Muscle of leg (tissue), 11 donors: Measurements from ENCODE around the gene SPTBN4. TPM values are rescaled to one million over a fixed set of nuclear protein-coding genes. Genes with fewer than 3 reads are reported as not detected.

Experiments used
- DNase-seq: peaks from one replicate; pipeline ENCODE4 v3.0.0; 2013
- H3K27ac ChIP-seq: one replicate; pipeline ENCODE4 v1.5.1; 2013; ENCODE audit warnings: mild to moderate bottlenecking, low read length, control low read depth
- H3K27me3 ChIP-seq: one replicate; pipeline ENCODE4 v1.6.1; 2013; ENCODE audit warnings: low read length; ENCODE audit not compliant: control insufficient read depth, insufficient read depth
- H3K36me3 ChIP-seq: one replicate; pipeline ENCODE4 v1.6.1; 2013; ENCODE audit warnings: low read length; ENCODE audit not compliant: control insufficient read depth, insufficient read depth
- H3K4me1 ChIP-seq: one replicate; pipeline ENCODE4 v1.6.1; 2013; ENCODE audit warnings: low read length; ENCODE audit not compliant: control insufficient read depth, insufficient read depth
- H3K4me3 ChIP-seq: one replicate; pipeline ENCODE4 v1.5.1; 2013; ENCODE audit warnings: low read length, control low read depth
- H3K9me3 ChIP-seq: replicated peaks from 2 replicates; pipeline ENCODE4 v1.6.1; 2013; ENCODE audit warnings: low read depth, low read length; ENCODE audit not compliant: control insufficient read depth
- WGBS: methylation state at CpG from one replicate; pipeline ENCODE4 v1.1.5; 2013; ENCODE audit warnings: missing lambda C conversion rate; ENCODE audit not compliant: insufficient coverage; 5-methylcytosine and 5-hydroxymethylcytosine counted together
- polyA plus RNA-seq, 8 donors: library from polyadenylated mRNA; unstranded; fragments of 120-200 nt; gene quantifications; one replicate each; pipeline versions ENCODE4 v1.2.1 to v1.2.3, GENCODE V29; 2013; ENCODE audit warnings: inconsistent platforms in 1 of 8, low replicate concordance in 1 of 8; ENCODE audit not compliant: insufficient read length in 8 of 8, insufficient read depth in 1 of 8
- total RNA-seq: library from RNA; stranded (reverse); fragments of 120-200 nt; gene quantifications from one replicate; pipeline ENCODE4 v1.2.4, GENCODE V29; 2013

The SPTBN4 gene
- total and polyA plus RNA-seq, 9 donors, result 0.23 to 0.73 (median 0.43) TPM

DNA sequence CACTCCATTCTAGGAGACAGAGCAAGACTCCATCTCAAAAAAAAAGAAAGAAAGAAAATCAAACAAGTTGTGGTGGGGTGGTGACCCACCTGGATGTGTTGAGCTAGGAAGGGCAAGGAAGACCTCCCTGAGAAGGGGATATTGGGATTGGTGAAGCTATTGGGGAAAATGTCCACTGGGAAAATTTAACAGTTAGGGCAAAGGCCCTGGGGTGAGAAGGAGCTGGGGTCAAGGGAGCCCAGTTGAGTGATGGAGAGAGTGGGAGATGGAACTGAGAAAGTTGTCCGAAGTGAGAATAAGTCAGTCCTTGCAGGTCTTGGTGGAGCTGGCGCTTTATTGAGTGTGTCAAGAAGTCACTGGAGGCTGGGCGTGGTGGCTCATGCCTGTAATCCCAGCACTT, 28.5 kb upstream of the SPTBN4 start:
- H3K27me3 ChIP-seq, result no peaks in the 10 kb centered on the region
- peaks cover 28% of the 10 kb centered on the region for H3K36me3 ChIP-seq
- H3K9me3 ChIP-seq, result no peaks in the 10 kb centered on the region
- DNase-seq, result no peak
- no peak overlapping the region for H3K4me3 ChIP-seq
- peaks cover 30% of the 10 kb centered on the region for H3K4me1 ChIP-seq
- no peak overlapping the region for H3K27ac ChIP-seq
- 86% methylated on average over 3 of the region's 3 CpGs for WGBS

DNA sequence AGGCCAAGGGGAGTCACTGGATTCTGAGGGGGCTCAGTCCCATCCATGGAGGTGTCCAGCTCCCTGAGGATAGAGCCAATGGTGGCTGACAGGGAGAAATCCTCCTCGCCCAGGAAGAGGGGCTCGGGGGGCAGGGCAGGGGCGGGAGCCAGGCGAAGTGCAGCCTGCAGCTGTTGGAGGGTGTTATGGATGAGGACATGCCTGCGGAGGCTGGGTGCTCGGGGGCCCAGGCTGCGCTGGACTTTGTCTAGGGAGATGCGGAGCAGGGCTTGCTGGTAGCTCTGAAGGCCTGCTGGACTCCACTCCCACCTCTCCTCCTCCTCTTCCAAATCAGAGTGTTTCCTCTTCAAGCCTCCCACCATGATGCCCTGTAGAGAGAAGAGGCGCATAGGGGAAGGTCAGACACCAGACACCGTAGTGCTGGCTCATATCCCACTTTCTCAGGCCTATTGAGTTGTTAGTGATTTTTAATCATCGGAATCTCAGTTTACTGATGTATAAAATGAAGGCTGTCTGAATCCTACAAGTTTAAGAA, 25.0 kb upstream of the SPTBN4 start:
- no peak overlapping the region for H3K4me3 ChIP-seq
- WGBS, result 79% methylated on average over 3 of the region's 11 CpGs
- H3K27ac ChIP-seq, result peak overlapping the region; percentile 99
- H3K27me3 ChIP-seq, result no peaks in the 10 kb centered on the region
- H3K4me1 ChIP-seq, result peaks cover 27% of the 10 kb centered on the region
- H3K9me3 ChIP-seq, result no peaks in the 10 kb centered on the region
- DNase-seq, result no peak
- H3K36me3 ChIP-seq, result peaks cover 28% of the 10 kb centered on the region

DNA sequence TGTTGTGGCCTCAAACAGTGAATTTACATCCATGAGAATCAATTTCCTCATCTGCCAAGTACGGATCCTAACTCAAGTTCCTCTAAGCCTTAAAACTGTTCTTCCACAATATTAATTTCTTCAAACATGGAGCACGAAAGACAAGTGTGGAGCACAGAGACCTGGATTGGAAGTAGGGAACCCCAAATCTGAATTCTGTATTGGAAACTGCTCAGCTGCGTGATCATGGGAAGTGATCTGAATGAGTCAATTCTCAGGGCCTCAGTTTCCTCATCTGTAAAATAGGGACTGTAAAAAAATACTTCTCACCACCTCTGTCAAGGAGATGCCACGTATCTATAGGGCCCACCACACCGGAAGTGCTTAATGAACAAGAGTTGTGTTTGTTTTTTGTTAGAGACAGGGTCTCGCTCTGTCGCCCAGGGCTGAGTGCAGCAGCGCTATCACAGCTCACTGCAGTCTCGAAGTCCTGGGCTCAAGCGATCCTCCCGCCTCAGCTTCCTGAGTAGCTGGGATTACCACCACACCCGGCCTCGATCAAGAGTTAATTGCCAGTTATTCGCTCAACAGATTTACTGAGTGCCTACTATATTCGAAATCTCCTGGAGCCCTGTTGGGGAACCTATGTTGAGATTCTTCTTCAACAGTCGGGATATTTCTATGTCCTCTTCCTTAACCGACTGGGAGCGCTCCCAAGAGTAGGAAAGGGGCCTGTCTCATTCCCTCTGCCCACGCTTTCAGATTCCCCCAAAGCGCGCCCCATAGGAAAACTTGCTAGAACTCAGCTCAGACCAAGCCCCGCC, 24.3 kb upstream of the SPTBN4 start:
- H3K4me1 ChIP-seq, result peaks cover 27% of the 10 kb centered on the region
- no peaks in the 10 kb centered on the region for H3K9me3 ChIP-seq
- peaks cover 29% of the 10 kb centered on the region for H3K36me3 ChIP-seq
- DNase-seq, result no peak
- H3K4me3 ChIP-seq, result peak overlapping the region; percentile 100
- no peaks in the 10 kb centered on the region for H3K27me3 ChIP-seq
- H3K27ac ChIP-seq, result peak overlapping the region; percentile 99
- WGBS, result 6% methylated on average over 15 of the region's 22 CpGs

DNA sequence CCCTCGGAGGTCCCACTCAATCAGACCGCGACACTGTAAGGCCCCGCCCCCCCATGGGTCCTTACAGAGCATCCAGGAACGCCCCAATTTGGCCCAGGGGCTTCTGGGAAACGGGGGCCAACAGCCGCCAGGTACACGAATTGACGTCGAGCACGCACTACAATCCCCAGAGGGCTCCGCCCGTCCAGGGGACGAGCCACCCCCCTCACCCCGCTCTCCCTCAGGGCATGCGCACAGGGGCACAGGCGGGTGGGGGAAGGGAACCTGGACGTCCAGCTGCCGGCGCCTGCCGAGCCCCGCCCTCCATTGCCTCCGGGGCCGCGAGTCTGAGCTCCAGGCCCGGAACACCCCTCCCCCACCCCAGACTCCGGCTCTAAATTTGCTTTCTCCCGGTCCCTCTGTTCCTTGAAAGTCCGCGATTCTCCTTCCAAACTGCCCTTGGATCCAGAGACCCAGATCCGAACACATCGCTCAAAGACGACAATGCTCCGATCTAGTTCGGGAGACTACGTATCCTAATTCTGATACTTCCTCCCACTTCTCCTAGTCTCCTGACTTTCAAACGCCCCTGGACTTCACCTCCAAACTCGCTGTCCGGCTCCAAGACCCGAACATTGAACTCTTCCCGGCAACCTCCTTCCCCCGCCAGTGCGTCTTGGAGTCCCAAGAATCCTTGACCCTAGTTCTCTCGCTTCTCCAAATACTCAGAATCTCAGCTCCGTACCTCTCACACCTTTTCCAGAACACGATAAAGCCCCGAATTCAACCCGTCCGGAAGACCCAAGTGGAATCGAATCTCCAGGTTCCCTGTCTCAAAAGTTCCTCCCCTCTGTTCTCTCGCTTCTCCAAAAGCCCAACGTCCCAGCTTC, 23.4 kb upstream of the SPTBN4 start:
- H3K27me3 ChIP-seq, result no peaks in the 10 kb centered on the region
- H3K4me1 ChIP-seq, result peaks cover 27% of the 10 kb centered on the region
- H3K36me3 ChIP-seq, result peaks cover 37% of the 10 kb centered on the region
- no peaks in the 10 kb centered on the region for H3K9me3 ChIP-seq
- H3K27ac ChIP-seq, result peak overlapping the region; percentile 99
- WGBS, result 0% methylated on average over 52 of the region's 52 CpGs
- peak; percentile 100 for DNase-seq
- H3K4me3 ChIP-seq, result peak overlapping the region; percentile 100

DNA sequence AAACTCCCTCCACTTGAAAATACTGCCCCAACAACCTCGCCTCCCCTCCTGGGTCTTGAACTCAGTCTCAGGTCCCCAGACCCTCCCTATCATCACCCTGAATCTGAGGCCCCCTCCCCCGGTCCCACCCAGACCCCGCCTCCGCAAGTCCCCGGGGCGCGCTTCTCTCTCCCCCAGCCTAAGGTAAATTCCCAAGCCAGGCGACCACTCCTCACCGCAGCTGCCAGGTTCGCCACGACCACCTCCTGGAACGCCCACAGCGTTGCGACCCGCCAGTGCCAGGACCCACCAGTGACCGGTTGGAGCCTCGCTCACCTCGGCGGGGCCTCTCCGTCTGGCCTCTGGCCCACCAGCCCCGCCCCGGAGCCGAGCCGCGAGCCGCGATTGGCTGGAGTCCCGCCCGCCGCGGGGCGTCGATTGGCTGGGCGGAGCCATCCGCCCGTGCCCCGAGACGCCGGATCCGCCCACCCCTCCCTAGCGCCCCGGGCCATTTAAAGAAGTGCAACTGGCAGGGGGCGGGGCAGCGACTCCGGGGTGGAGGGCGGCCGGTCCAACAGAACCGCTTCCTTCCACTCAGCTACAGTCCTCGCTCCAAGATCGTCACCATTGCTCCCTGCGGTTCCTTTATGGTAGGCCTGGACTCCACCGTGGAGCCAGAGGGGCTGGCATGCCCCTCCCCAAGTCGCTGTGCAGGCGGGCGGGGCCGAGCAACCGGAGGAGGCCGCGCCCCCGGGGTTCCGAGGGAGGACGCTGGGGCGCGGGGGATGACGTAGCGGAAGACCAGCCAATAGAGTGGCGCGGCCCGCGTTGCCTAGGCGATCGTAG, 22.6 kb upstream of the SPTBN4 start, which contains the start of gene SERTAD3:
TSS of gene SERTAD3 (minus strand) at position 336 of the 825 bp plus-strand sequence. CDS start 2,255 bp downstream, outside the sequence.
- DNase-seq, result peak; percentile 99
- Histone ChIP-seq H3K9me3 (no peaks in the 10 kb centered on the region), H3K36me3 (peaks cover 42% of the 10 kb centered on the region), H3K27ac (peak within 1 kb of the TSS; percentile 99), H3K4me1 (peaks cover 27% of the 10 kb centered on the region), H3K4me3 (peak within 1 kb of the TSS; percentile 100), H3K27me3 (no peaks in the 10 kb centered on the region)
- WGBS, result under 1% methylated on average over 71 of the region's 72 CpGs

DNA sequence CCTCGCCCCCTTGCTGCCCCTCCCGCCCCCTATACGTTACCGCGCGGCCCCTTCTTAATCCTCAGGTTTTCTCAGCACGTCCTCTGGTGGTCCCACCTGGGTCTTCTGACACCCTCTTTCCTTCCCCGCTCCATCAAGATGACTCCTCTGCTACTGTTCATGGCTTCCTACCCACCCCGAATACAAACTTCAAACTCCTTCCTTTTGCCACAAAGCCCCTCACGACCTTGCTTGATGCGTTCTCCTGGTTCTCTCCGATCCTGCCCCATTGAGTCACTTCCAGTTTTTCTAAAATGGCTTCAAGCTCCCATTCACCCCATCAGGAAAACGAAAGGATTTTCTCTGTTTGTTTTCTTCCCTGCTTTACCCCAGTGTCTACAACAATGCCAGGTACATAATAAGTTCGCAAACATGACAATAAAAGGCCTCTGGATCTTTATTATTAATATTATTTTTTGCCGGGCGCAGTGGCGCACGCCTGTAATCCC, 21.9 kb upstream of the SPTBN4 start:
- H3K27ac ChIP-seq, result peak overlapping the region; percentile 99
- peaks cover 27% of the 10 kb centered on the region for H3K4me1 ChIP-seq
- no peaks in the 10 kb centered on the region for H3K27me3 ChIP-seq
- DNase-seq, result no peak
- peaks cover 38% of the 10 kb centered on the region for H3K36me3 ChIP-seq
- under 1% methylated on average over 12 of the region's 18 CpGs for WGBS
- H3K9me3 ChIP-seq, result no peaks in the 10 kb centered on the region
- peak overlapping the region; percentile 100 for H3K4me3 ChIP-seq

DNA sequence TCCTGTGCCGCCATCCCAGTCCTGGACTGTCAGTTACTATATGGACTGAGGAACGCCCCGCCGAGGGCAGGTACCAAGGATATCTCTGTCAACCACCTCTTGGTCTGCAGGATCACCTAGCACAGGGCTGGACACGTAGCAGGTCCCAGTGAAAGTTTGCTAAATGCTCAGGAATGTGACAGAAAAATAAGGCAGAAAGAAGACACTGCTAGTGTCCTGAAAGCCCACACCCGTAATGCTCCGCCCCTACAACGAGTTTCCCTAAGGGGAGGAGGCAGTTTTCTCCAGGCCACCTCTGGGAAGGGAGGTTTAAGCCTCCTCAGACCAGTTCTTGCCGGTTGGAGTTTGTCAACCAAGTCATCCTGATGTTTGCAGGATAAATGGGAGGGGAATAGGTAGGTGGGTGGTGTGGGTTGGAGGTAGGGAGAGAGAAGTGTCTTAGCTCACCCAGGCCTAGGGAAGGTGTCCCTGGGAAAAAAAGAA, 21.0 kb upstream of the SPTBN4 start:
- Histone ChIP-seq H3K9me3 (no peaks in the 10 kb centered on the region), H3K27me3 (no peaks in the 10 kb centered on the region), H3K4me1 (peaks cover 26% of the 10 kb centered on the region), H3K27ac (no peak overlapping the region), H3K4me3 (no peak overlapping the region), H3K36me3 (peaks cover 31% of the 10 kb centered on the region)
- DNase-seq, result peak; percentile 43
- WGBS, result 65% methylated on average over 3 of the region's 9 CpGs

DNA sequence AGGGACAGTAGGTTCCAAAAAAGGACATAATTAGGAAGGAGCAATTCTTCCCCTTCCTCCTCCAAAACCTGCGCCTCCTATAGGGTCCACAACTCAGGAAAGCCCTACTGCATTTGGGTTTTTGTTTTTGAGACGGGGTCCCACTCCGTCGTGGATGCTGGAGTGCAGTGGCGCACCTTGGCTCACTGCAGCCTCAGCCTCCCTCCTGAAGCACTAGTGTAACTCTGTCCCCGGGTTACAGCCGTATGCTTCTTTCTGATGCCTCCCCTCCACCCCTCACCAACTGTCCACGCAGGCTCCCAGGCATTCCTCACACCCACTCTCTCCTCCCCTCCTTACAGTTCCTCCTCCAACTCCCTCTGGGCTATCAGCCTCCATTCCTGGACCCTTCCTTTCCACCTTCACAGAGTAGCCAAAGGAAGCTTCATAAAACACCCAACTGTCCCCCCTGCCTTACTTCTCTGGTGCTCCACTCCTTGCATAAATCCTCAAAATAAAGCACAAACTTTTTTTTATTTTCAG, 20.5 kb upstream of the SPTBN4 start:
- peaks cover 31% of the 10 kb centered on the region for H3K36me3 ChIP-seq
- H3K9me3 ChIP-seq, result no peaks in the 10 kb centered on the region
- peaks cover 21% of the 10 kb centered on the region for H3K4me1 ChIP-seq
- H3K4me3 ChIP-seq, result no peak overlapping the region
- no peak overlapping the region for H3K27ac ChIP-seq
- DNase-seq, result no peak
- H3K27me3 ChIP-seq, result no peaks in the 10 kb centered on the region
- WGBS, result 75% methylated on average over 7 of the region's 8 CpGs

DNA sequence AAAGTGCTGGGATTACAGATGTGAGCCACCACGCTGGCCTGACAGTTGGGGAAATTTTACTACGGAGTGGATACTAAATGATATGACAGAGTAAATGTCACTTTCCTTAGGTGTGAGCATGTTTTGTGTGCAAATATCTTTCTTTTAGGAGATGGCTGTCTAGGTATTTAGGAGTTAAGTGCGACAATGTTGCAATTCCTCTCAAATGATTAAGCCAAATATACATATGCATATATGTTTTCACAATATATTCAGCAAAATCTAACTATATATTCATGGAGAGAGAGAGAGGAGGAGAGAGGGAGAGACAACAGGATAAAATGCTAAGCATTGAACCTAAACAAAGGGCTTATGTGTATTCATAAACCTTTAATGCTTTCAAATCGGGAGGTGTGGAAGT, 17.3 kb upstream of the SPTBN4 start:
- WGBS, result 100% methylated on average over 3 of the region's 4 CpGs
- Histone ChIP-seq H3K36me3 (peaks cover 27% of the 10 kb centered on the region), H3K27ac (no peak overlapping the region), H3K9me3 (no peaks in the 10 kb centered on the region), H3K4me3 (no peak overlapping the region), H3K4me1 (peaks cover 7% of the 10 kb centered on the region), H3K27me3 (no peaks in the 10 kb centered on the region)
- DNase-seq, result no peak
